Stromal cell of bone marrow (primary cell): ENCODE measurements around the gene LSAMP.
"Not testable (repeated sequence)": the region's sequence is repeated elsewhere in the genome, so short reads cannot be mapped to it uniquely, and the experiment has no call there.

ENCODE experiments used
- DNase-seq: peaks from one replicate; pipeline ENCODE4 v3.0.0-alpha.2; 2012; ENCODE audit warnings: low read depth

The LSAMP gene

GRCh38 chr3:116103868-116104530 lies 341.3 kb downstream of the LSAMP start:
- DNase-seq, result no peak

GRCh38 chr3:116102037-116102436 lies 343.2 kb downstream of the LSAMP start:
- no peak for DNase-seq

DNA sequence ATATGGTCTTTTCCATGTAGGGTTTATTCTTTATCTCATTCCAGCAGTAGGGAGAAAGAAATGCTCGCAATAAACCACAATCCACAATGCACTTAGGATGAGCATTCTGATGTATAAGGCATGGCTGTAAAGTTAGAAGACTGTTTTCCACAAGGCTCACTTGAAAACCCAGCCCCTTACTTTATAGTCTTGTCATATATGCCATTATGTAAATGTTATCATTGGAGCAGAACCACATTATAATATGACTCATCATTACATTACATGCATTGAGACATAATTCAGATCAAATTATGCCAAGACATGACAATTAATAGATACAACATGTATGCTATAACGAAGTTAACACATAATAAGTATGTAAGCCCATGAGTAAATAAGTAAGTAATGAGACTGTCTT lies 348.1 kb downstream of the LSAMP start:
- no peak for DNase-seq

- no peak for DNase-seq
These were observed 348.7 kb downstream of the LSAMP start for GRCh38 chr3:116096631-116097030.

DNA sequence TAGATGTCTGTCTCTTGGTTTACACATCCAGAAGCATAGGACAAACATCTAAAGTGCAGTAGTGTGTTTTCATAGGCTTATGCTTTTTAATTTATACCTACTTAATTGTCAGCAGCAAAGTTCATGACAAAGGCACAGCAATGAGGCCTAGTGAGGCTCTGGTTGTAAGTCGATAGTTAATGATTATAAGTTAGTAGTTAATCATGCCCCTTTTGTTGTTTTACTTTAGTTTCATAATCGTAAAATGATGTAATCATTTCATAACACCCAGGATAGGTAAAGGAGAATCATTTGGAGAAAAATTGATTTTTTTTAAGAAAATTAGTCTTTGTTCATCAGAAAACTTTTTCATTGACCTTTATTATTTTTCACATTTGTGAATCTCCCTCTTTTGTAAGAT lies 351.9 kb downstream of the LSAMP start:
- no peak for DNase-seq

DNA sequence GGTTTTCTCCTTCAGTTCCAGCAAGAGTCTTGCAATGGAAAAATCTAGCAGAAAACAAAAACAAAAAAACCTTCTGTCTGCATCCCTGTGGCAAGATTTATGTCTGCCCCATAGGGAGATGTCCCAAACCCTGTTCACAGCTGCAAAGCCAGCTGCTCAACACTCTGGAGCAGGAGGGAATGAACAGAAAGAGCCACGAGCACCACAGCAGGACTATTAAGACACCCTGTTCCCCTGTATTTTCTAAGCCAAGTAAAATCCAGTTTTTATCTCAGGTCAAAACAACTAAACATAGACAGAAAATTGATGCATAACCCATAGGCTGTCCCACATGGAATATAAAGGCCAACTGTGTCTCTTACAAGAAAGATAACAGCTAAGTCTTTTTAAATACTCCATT lies 357.9 kb downstream of the LSAMP start:
- no peak for DNase-seq

GRCh38 chr3:116084999-116085791 lies 360.1 kb downstream of the LSAMP start:
- no peak for DNase-seq

DNA sequence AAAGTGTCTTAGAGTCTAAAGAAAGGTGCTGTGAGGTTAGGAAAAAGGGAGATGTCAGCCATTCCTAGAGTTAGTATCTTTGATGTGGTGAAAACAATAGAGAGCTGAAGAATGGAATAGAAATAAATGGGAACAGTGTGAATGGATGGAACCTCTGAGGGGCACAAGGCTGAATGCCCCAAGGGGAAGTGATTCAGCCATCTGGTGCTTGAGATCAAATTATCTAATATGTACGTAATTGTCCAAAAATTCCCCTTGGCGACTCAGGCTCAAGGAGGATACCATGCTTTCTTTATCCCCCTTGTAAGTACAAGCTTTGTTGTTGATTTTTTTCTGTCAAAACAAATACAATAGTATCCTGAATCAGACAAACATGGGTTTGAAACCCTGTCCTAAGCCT lies 361.6 kb downstream of the LSAMP start:
- DNase-seq, result no peak

DNA sequence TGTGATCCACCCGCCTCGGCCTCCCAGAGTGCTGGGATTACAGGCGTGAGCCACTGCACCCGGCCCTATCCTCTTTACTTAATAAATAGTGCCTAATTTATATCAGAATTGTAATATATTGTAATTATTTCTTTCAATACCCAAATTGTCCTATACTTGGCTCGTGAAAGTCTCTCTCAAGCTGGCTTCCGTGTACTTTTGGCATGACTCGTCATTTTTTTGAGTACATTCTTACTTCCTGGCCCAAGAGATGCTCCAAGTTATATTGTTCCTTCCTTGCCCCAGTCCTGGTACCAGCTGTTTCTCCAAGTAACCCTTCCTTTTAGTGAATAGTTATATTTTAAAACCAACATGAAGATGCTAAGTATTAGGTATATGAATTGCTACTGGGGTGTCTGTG lies 366.7 kb downstream of the LSAMP start:
- no peak for DNase-seq

DNA sequence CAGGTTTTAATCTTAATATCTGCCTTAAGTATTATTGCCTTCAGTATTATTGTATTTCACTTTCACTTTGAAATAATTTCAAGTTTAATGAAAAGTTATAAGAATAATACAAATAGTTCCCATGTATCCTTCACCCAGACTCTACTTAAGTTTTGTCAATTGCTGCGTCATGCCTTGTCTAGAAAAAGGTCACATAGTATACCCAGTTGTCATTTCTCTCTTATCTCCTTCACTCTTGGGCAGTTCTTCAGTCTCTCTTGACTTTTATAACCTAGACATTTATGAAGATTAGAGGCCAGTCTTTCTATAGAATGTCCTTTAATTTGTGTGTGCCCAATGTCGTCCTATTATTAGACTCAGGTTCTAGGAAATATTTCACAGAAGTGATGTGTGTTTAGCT lies 367.7 kb downstream of the LSAMP start:
- DNase-seq, result no peak

- no peak for DNase-seq
These were observed 368.2 kb downstream of the LSAMP start for GRCh38 chr3:116077059-116077458.

GRCh38 chr3:116070516-116071278 lies 374.6 kb downstream of the LSAMP start:
- DNase-seq, result not testable (repeated sequence)

DNA sequence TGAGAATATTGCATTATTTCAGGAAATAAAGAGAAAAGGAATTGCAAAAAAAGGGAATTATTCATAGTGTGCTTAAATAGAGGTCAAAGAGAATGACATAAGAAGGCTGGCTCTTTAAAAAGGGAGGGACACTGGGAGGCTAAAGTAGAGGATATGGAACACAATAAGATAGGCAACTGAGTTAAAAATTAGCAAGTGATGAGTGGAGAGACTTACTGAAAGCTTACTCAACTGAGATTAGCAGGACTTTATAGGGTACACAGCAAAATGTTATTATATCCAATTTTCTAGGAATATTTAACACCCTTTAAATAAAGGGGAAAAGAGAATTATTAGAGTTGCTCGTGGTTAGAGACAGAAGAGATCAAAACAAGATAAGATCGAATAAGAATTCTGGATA lies 375.2 kb downstream of the LSAMP start:
- no peak for DNase-seq

DNA sequence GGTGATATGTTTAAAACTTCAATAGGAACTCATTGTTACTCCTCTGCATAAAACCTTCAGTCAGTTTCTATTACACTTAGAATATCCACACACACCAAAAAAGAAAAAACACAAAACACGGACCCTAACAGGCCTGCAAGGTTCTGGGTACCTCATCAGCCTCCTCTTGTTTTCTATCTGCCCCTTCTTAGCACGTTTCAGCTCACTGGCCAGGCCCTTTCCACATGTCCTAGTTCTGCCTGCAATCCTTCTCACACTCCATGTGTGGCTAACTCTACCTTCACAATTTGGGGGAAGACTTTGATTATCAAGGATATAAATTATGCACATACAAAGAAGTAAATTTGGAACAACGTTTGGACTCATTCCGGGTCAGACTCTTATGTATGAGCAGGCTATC lies 376.3 kb downstream of the LSAMP start:
- no peak for DNase-seq

DNA sequence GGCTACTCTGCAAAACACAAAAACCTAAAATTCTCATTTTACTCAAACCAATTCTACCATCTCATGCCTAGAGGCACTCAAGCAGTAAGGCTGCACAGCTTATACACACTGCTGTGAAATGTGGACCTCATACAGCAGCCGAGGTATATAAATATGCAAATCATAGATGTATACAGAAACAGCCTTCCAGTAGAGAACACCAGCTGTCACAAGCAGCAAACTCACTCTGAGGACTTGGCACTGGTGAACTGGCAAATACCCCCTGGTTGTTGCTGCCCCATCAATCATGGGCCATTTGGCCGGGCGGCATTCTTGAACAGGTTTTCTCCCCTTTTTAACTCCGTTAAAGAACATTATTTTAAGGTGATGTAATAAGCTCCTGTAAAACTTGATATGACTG lies 378.0 kb downstream of the LSAMP start:
- no peak for DNase-seq

- DNase-seq, result no peak
These were observed 379.8 kb downstream of the LSAMP start for GRCh38 chr3:116065501-116065900.

- no peak for DNase-seq
These were observed 380.6 kb downstream of the LSAMP start for GRCh38 chr3:116064646-116065045.

DNA sequence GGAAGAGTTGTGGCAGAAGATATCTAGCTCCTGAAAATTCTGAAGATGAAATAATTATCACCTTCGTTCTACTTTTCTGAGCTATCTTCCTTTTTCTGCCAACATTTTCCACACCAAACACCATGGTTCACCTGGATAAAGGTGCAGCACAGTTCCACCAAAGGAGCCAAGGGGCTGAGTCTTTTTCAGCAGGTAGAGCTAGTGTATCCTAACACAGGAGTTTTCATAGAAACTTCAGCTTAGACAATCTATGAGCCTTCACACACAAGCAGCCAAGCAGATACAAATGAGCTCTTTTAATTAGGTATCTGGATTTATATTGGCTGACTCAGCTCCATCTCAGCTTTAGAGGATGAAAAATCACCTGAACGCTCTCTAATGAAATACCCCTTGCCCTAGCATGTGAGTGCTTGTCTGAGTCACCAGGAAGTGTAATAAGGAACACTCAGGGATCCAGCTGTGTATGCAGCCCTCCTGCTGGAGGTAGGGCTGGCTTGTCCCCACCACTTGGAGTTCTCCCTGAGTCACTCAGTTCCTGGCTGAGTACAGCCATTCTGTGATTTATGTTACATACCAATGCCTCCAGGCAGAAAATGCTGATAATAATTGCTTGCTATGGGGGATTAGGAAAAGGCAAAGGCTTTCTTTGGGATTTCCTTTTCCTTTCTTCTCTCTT lies 385.7 kb downstream of the LSAMP start:
- DNase-seq, result peak; percentile 26

- DNase-seq, result no peak
These were observed 386.4 kb downstream of the LSAMP start for GRCh38 chr3:116058844-116059243.

DNA sequence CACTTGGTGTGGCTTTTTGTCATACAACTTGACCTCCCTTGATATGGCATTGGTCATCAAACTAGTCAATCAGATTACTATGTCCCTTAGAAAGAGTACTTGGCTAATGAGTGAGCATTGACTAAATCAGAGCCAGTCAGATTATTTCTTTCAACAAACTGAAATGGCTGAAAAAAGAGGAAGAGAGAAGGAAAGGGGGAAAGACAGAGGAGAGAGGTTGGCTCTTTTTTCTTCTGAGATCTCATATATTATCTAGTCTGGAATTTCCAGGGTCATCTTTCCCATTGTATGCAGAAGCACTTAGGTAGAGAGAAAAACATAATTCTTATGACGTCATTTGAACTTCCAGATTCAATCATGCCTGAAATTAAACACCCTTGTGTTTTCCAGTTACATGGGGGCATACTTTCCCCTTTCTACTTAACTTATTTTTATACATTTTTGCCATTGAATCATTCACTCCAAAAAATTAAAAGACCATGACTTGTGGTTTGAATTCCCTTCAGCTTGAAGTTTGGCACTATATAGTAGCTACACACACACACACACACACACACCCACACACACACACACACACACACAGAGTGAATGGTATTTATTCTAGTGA lies 387.8 kb downstream of the LSAMP start:
- no peak for DNase-seq

DNA sequence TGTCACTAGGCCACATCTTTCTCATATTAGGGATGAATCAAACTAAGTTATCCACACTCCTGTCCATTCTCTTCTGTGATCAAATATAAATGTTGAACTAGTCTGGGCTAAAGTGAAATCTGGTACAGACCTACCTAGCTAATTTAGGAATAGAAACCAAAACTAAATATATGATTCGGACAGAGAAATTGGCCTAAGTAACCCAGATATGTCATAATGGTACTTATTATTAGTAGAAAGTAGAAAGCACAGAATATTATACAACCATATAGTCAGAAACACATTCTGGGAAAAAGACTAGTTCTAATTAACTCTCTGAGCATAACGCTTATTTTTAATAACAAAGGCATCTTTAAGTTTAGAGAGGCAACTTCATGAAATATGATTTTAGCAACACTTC lies 389.0 kb downstream of the LSAMP start:
- DNase-seq, result no peak

- no peak for DNase-seq
These were observed 392.3 kb downstream of the LSAMP start for GRCh38 chr3:116053017-116053416.
